A549 (cell line): ENCODE data around the gene ACTR6. TPM values are rescaled to one million over a fixed set of nuclear protein-coding genes. Genes with fewer than 3 reads are reported as not detected.

Experiments used
- ATAC-seq, 2 experiments: fragments of 200-7000 bp in 1 of 2; fragments of >200 bp in 1 of 2; cut with Nextera tagmentation in 1 of 2; cut with Tn5 transposase in 1 of 2; 3 replicates each; pipeline versions ENCODE4 v1.8.0 to v1.9.1; 2018 to 2020; ENCODE audit warnings: mild to moderate bottlenecking in 1 of 2, moderate library complexity in 1 of 2
- CTCF ChIA-PET: fragments of 300-600 bp; sonication (Branson Sonifier 250); formaldehyde crosslinking; extraction: SDS; loops from one replicate; lab custom pipeline; 2021; ENCODE audit warnings: antibody characterized with exemption, inconsistent platforms; lab: Yijun Ruan, JAX
- POLR2A ChIA-PET: fragments of 350-600 bp; formaldehyde crosslinking; extraction: SDS; loops from one replicate; lab custom pipeline; 2021; ENCODE audit warnings: antibody characterized with exemption, inconsistent platforms; lab: Yijun Ruan, JAX
- DNase-seq, 2 experiments: peaks; one replicate each; pipeline versions ENCODE4 v3.0.0 to v3.0.0-alpha.2; 2011 to 2016; ENCODE audit warnings: low read depth in 1 of 2, low spot score in 1 of 2
- FAIRE-seq: peaks from 2 replicates; lab custom pipeline; 2011; peaks lifted over from hg19 to GRCh38; lab: Jason Lieb, UNC
- H3K27ac ChIP-seq, 2 experiments: fragments of >200 bp; sonication (Bioruptor Twin); formaldehyde crosslinking; 3 replicates each; pipeline ENCODE4 v1.5.1; 2016 to 2017
- H3K4me1 ChIP-seq: fragments of >200 bp; sonication (Bioruptor Twin); formaldehyde crosslinking; 3 replicates; pipeline ENCODE4 v1.6.1; 2016
- H3K4me2 ChIP-seq: fragments of >200 bp; sonication (Bioruptor Twin); formaldehyde crosslinking; 3 replicates; pipeline ENCODE4 v1.6.1; 2016
- H3K4me3 ChIP-seq: fragments of >200 bp; sonication (Bioruptor Twin); formaldehyde crosslinking; 3 replicates; pipeline ENCODE4 v1.5.1; 2016
- H3K9me3 ChIP-seq: fragments of >200 bp; sonication (Bioruptor Twin); formaldehyde crosslinking; 3 replicates; pipeline ENCODE4 v1.6.1; 2016
- BCL3 ChIP-seq: fragments of >200 bp; sonication (Bioruptor Twin); formaldehyde crosslinking; IDR thresholded peaks from 3 replicates; pipeline ENCODE4 v1.6.1; 2016
- BHLHE40 ChIP-seq: IDR thresholded peaks from 2 replicates; pipeline ENCODE4 v1.6.1; 2012; ENCODE audit warnings: low read depth, low read length, inconsistent platforms
- CHD4 ChIP-seq: fragments of 200-600 bp; sonication (generic); IDR thresholded peaks from 2 replicates; pipeline ENCODE4 v1.6.1; 2016; ENCODE audit warnings: antibody characterized with exemption, mild to moderate bottlenecking, borderline replicate concordance
- E2F6 ChIP-seq: IDR thresholded peaks from 2 replicates; pipeline ENCODE4 v1.6.1; 2012; ENCODE audit warnings: low read depth, borderline replicate concordance
- FOSL2 ChIP-seq, 2 experiments: fragments of 450-650 bp in 1 of 2; fragments of >200 bp in 1 of 2; sonication (Bioruptor Twin) in 1 of 2; formaldehyde crosslinking; IDR thresholded peaks; 2 replicates each; pipeline versions ENCODE4 v1.5.0 to v1.6.1; 2016 to 2020; ENCODE audit warnings: mild to moderate bottlenecking in 1 of 2, moderate library complexity in 1 of 2
- HMGXB4 ChIP-seq: fragments of 250-450 bp; sonication (Bioruptor Pico); IDR thresholded peaks from 2 replicates; pipeline ENCODE4 v1.5.0; 2021; ENCODE audit warnings: mild to moderate bottlenecking, moderate library complexity, borderline replicate concordance
- MAFK ChIP-seq: fragments of 450-650 bp; IDR thresholded peaks from 2 replicates; pipeline ENCODE4 v1.6.1; 2014; ENCODE audit not compliant: partially characterized antibody
- MAX ChIP-seq: IDR thresholded peaks from 2 replicates; pipeline ENCODE4 v1.6.1; 2012
- MAZ ChIP-seq: fragments of 150-350 bp; IDR thresholded peaks from 2 replicates; pipeline ENCODE4 v1.6.1; 2014; ENCODE audit warnings: antibody characterized with exemption, low read depth, low read length, borderline replicate concordance
- MYC ChIP-seq: IDR thresholded peaks from 2 replicates; pipeline ENCODE4 v1.6.1; 2012; ENCODE audit warnings: mild to moderate bottlenecking, inconsistent platforms, low read length, improper control_type of control experiment, borderline replicate concordance
- NPAS2 ChIP-seq: fragments of 250-450 bp; sonication (Bioruptor Pico); IDR thresholded peaks from 2 replicates; pipeline ENCODE4 v1.8.0; 2022; ENCODE audit warnings: mild to moderate bottlenecking, moderate library complexity, borderline replicate concordance
- RAD21 ChIP-seq, 2 experiments: fragments of >200 bp in 1 of 2; sonication (Bioruptor Twin) in 1 of 2; formaldehyde crosslinking in 1 of 2; IDR thresholded peaks in 1 of 2; conservative IDR thresholded peaks in 1 of 2; 2 replicates in 1 of 2; 3 replicates in 1 of 2; pipeline ENCODE4 v1.6.1; 2012 to 2018; ENCODE audit warnings: inconsistent platforms in 1 of 2
- USF2 ChIP-seq: fragments of 450-650 bp; IDR thresholded peaks from 2 replicates; pipeline ENCODE4 v1.6.1; 2014; ENCODE audit warnings: antibody characterized with exemption
- WGBS: methylation state at CpG from one replicate; pipeline ENCODE4 v1.1.6; 2017; ENCODE audit errors: missing lambda C conversion rate; 5-methylcytosine and 5-hydroxymethylcytosine counted together
- polyA plus RNA-seq, 4 experiments: library from polyadenylated mRNA; depleted of rRNA in 3 of 4; stranded (reverse); fragments of >200 nt; fragmentation: RNase III in 1 of 4; extraction: RNeasy Plus Mini Kit Qiagen cat#74134 plus additional on column Dnase treatment in 1 of 4; gene quantifications; 2 replicates in 3 of 4; 3 replicates in 1 of 4; pipeline ENCODE4 v1.2.3, GENCODE V29; 2011 to 2017

ACTR6 gene
- polyA plus RNA-seq, 2 of the 4 experiments (the other 2 are of a cell fraction) = 37.0 to 50.1 TPM

GRCh38 chr12:100214518-100214917 is 13.9 kb downstream of the ACTR6 start:
- no peaks in the 10 kb centered on the region for H3K4me1 ChIP-seq
- H3K9me3 ChIP-seq = no peaks in the 10 kb centered on the region
- H3K4me2 ChIP-seq = no peak overlapping the region
- H3K4me3 ChIP-seq = no peak overlapping the region
- peak; percentile 23 for FAIRE-seq
- H3K27ac ChIP-seq = no peak overlapping the region
- ChIA-PET POLR2A (no interaction called here), CTCF (interaction anchor here (0.8 kb wide), 1 partner anchor 12 kb away, joined by 3 read pairs; no protein-coding TSS in a partner anchor)
- 87% methylated on average over 2 of the region's 2 CpGs for WGBS
- no peak for ATAC-seq
- DNase-seq = no peak
- TF ChIP-seq MAFK = no peak
- TF ChIP-seq FOSL2 (IDR thresholded peaks at IDR 0.05) = no peak
- no peak for TF ChIP-seq FOSL2 (CRISPR knock-in tag; IDR thresholded peaks at IDR 0.05)
- no peak for TF ChIP-seq CHD4
- no peak for TF ChIP-seq E2F6
- no peak for TF ChIP-seq MAX
- no peak for TF ChIP-seq HMGXB4 (CRISPR knock-in tag)
- no peak for TF ChIP-seq BCL3
- no peak for TF ChIP-seq NPAS2
- no peak for TF ChIP-seq RAD21 (conservative IDR thresholded peaks at IDR 0.05 in 1 of 2, IDR thresholded peaks at IDR 0.05 in 1 of 2)
- TF ChIP-seq MAZ = no peak

- ChIA-PET CTCF (interaction anchor here (0.8 kb wide), 1 partner anchor 13 kb away, joined by 3 read pairs; no protein-coding TSS in a partner anchor), POLR2A (no interaction called here)
- DNase-seq (no peak), FAIRE-seq (no peak), ATAC-seq (no peak)
- no peaks in the 10 kb centered on the region for H3K4me1 ChIP-seq
- no peak overlapping the region for H3K4me2 ChIP-seq
- no peak overlapping the region for H3K4me3 ChIP-seq
- no peak overlapping the region for H3K27ac ChIP-seq
- 95% methylated on average over 1 of the region's 1 CpG for WGBS
- H3K9me3 ChIP-seq = no peaks in the 10 kb centered on the region
- TF ChIP-seq MYC (no peak), MAFK (no peak), BHLHE40 (no peak), E2F6 (no peak), RAD21 (conservative IDR thresholded peaks at IDR 0.05 in 1 of 2, IDR thresholded peaks at IDR 0.05 in 1 of 2) (no peak)
- TF ChIP-seq, all 56 proteins: peak for 0
These were observed 14.6 kb downstream of the ACTR6 start for GRCh38 chr12:100215209-100215608.

- TF ChIP-seq USF2 (no peak), RAD21 (conservative IDR thresholded peaks at IDR 0.05 in 1 of 2, IDR thresholded peaks at IDR 0.05 in 1 of 2) (no peak)
- POLR2A ChIA-PET = no interaction called here
- peak; percentile 28 for FAIRE-seq
These were observed 15.7 kb downstream of the ACTR6 start for GRCh38 chr12:100216337-100216736.

More at GRCh38 chr12:100216337-100216736, 15.7 kb downstream of the ACTR6 start:
- H3K27ac ChIP-seq = no peak overlapping the region
- ATAC-seq = no peak
- H3K9me3 ChIP-seq = no peaks in the 10 kb centered on the region
- WGBS = 91% methylated on average over 4 of the region's 4 CpGs
- no peaks in the 10 kb centered on the region for H3K4me1 ChIP-seq
- no peak overlapping the region for H3K4me3 ChIP-seq
- DNase-seq = no peak
- no peak overlapping the region for H3K4me2 ChIP-seq
- CTCF ChIA-PET = interaction anchor here (0.6 kb wide), 1 partner anchor 1650 kb away, joined by 3 read pairs; no protein-coding TSS in a partner anchor
